HG03520 (cell line): Measurements from ENCODE around the gene TADA1.

ENCODE experiments used
- ATAC-seq: cut with Tn5 transposase; IDR thresholded peaks from one replicate; pipeline ENCODE4 v1.9.1; 2021; ENCODE audit warnings: mild to moderate bottlenecking, moderate library complexity; ENCODE audit not compliant: unreplicated experiment

The TADA1 gene, protein sequence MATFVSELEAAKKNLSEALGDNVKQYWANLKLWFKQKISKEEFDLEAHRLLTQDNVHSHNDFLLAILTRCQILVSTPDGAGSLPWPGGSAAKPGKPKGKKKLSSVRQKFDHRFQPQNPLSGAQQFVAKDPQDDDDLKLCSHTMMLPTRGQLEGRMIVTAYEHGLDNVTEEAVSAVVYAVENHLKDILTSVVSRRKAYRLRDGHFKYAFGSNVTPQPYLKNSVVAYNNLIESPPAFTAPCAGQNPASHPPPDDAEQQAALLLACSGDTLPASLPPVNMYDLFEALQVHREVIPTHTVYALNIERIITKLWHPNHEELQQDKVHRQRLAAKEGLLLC

DNA sequence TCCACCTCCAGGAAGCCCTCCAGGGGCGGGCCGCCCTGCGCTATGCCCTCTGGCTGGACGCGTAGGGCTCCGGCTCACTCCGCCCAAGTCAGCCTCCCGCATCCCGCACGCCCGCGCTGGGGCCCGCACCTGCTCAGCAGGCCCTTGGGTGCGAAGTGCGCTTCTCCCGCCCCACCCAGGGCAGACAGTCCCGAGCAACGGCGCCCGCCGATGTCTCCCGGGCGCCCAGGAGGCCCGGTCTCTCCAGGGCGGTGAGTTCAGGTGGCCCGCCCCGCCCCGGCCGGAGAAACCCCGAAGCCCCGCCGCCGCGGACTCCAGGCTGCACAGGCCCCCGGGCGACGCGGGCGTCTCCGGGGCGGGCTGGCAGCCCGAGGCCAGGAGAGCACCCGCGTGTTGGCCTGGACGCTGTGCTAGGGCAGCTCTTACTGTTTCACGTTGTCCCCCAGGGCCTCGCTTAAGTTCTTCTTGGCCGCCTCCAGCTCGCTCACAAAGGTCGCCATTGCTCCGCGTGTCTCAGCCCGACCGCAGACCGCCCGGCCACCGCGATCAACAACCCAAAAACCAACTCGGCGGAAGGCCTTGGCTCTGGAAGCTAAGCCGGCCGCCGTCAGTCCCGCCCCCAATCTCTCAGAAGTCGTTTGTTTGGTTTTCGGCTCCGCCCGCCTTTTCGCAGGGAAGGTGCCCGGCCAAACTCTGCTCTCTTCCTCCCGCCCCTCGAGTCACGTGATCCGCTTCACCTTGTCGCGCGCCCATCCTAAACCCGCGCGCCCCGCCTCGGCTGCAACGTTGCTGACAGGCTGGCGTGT, at the start of gene TADA1:
Gene TADA1, minus strand, starts transcription at position 531 of the 806 bp plus-strand sequence. Its CDS starts 31 bp downstream, at position 500.
- ATAC-seq = peak; percentile 87

DNA sequence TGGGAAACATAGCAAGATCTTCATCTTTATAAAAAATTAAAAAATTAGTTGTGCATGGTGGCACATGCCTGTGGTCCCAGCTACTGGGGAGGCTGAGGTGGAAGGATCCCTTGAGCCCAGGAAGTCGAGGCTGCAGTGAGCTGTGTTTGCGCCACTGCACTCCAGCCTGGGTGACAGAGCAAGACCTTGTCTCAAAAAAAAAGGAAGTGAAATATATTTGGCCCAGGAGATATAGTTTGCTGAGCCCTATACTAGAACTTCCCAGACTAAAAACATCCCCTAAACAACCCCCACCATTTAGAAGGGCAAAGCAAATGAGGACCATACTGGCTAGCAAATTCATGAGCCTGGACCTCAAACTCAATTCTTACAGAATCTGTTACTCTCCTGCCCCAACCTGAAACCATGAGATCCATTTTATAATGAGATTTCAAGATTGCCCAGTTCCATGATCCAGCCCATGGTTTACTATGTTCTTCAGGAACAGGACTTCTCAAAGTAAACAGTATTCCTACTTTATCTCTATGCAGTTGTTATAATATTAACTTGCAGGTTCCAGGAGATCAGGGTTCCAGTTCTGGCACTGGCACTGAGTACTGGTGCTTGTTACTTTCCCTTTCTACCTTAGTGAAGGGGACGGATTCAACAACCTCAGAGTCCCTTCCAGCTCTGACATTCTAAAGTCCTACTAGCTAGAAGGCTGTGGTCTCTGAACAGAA, 48.9 kb upstream of the TADA1 start:
- peak; percentile 74 for ATAC-seq

DNA sequence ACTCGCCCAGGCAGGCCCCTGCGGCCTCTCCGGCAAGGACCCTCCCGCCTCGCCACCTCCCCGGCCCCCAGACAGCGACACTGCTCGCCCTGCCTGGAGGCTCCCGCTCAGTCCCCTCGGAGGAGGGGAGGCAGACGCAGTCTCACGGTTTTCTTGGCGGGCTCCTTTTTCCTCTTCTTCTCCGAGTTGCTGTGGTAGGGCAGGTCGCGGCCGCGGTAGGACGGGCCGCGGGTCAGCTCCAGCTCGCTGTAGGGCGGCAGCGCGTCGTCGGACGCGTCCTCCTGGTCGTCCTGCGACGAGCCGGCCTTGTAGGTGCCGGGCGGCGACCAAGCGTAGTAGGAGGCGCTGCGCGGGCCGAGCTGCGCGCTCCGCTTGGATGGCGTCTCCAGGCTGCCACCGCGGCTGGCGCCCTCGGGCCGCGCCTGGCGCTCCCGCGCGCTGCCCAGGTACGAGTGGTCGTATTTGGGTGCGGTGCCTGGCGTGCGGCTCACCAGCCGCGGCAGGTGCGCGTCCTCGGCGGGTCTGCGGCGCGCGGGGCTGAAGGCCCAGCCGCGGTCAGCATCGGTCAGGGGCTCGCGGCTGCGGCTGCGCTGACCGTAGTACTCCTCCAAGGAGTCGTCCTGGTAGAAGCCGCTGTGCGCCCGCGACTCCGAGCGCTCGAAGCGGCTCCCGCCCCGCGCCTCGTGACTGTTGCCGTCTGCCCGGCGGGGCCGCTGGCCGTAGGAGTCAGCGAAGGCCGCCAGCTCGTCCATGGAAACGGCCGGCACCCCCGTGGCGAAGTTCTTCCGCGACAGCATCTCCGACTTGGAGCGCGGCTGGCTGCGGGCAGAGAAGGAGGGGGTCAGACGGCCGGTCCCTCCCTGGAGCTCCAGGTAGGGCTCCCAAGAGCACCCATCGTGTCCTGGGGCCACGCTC, 44.8 kb upstream of the TADA1 start:
- no peak for ATAC-seq

DNA sequence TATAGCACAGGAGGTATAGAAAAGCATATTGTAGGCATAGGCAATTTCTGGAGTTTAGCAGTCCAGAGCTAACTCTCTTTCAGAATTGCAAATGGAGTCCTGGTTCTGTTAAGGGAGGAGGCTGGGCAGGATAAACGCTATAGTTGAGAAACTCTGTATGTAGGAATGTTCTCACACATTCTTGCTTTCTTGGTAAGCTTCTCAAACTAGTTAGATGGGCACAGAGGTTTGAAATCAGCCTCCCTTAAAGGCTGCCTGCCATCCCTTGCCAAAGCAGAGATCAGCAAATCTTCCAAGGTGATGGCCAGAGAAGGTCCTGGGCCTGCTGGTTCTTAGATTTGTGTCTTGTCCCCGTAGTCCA, 42.9 kb upstream of the TADA1 start:
- ATAC-seq = no peak

DNA sequence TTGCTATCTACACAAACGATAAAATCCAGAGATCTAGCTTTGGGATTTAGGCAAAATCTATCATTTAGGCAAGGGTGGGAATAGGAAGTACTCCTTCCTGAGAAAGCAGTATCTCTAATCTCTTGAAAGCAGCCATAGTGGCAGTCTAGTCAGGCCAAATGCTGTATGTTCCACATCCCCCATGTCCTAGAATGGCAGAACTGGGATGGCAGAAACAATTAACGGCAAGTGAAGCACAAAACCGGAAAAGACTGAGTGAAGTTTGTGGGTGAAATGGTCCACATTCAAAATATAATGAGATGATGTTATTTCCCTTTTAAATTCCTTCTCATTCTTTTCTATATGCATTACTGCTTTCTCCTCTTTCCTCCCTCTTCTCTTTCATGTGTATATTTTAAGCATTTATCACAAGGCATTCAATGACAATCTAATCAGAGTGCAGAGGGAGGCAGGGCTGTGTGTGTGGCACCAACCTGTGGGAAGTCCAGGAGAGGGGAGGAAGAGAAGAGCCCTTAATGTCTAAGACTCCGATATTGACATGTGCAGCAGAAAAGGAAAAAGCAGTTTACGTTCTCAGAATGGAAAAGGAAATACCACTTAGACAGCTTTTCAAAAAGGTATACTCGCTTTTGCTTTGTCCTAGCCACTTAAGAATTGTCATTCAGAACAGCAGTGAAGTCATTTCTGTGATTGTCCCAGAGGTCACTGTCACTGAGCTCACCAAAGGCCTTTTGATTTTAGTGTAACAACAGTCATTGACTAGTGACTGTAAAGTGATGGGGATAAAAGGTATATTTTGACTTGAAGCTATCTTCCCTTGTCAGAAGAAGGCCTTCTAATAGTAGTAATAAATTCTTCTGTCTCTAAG, 42.3 kb upstream of the TADA1 start:
- ATAC-seq = no peak

DNA sequence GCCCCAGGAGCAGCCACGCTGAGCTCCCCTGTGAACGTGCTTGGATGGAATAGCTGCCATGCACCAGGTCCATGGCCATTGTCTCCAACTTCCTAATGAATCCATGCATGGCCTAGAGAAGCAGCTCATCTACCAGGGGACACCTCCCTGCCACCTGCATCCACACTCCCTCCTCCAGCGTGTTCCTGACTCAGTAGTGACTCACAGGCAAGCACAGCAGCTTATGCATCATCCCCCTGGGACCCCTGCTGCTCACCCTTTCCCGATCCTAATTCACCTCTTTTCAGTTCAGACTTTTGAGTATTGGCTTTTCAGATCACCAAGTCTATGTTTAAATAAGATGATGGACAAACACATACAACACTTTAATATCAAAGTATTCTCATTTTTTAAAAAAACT, 39.9 kb upstream of the TADA1 start:
- no peak for ATAC-seq

DNA sequence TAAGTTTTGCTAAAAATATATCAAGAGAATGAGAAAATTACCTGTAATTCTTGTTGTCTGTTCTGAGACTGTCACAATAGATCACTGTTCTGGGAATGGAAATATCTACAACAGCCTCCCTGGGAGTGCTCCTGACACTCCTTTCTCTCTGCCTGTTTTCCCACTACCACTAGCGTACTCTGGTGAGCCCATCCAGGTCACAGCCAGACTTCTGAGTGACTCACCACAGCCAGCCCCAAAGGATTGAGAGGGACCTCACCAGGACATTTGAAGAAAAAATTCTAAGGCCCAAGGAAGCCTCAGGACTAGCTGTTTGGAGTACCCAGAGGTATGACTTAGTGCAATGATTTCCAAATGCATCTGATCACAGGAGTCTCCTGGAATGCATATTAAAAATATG, 39.0 kb upstream of the TADA1 start:
- ATAC-seq = no peak

DNA sequence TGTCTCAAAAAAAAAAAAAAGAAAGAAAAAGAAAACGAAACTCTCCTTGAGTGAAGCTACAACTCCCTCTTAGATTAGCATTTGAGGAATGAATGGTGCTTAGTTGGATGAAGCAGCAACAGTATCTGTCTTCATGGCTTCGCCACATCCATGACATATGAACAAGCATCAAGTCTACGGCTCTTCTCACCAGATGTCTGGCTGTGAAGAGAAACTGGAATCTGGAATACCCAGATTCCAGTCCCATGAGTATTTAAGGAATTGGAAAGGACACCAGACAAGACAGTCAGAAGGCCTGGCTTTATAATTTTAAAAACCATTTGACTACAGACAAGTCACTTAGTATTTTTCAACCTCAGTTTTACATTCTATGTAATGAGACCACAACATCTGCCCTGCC, 38.0 kb upstream of the TADA1 start:
- ATAC-seq = no peak

DNA sequence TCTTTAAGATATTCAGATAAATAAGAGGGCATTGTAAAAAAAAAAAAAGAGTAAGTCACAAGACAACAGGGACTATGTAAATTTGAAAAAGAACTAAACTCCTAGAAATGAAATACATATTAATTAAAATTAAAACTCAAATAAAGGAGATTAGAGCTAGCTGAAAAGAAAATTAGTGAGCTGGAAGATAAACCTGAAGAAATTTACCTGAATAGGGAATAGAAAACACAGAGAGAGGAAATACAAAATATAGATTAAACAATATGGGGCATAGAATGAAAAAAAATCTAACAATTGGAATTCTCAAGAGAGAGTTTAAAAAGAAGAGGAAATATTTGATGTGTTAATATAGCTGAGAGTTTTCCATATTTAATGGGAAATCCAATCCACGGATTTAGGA, 35.6 kb upstream of the TADA1 start:
- ATAC-seq = no peak

DNA sequence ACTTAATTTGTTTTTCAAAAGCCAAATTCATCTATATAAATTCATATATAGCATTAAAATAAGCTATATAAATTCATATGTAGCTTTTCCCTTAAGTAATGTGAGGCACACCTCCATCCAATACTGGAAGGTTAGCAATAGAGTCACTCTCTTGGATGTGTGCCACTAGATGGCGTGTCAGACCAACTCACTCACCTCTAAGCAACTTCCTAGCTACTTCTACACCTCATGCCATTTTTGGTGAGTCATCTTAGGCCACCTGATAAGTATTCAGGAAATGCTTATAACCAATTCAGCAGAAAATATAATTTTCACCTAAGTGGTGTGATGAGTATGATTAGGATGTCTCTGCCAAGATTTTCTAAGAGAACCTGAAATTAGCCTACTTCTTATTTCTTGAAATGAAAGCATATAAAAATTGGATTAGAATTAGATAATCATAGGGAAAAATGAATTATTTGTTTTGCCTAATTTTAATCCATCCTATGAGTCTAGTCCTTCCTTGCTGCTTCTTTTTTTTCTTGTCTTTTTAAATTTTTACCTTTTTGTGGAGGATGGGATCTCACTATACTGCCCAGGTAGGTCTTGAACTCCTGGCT, 34.4 kb upstream of the TADA1 start:
- peak; percentile 89 for ATAC-seq

DNA sequence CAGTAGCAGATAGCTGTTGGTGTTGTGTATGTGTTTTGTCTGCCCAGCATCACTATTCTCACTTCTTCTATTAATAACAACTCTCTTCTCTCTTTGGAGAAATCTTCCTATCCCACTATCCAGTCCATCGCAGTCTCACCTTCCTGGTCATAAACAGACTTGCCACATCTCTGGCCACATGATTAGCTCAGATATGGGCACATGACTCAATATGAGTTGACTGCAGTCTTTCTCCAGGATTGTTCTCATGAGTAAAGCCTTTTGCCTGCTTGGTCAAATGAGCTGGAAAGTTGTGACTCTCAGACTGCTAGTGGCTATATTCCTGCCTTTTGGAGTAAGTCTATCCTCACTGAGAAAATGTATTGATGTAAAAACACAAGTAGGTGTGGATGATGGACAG, 32.9 kb upstream of the TADA1 start:
- ATAC-seq = no peak

DNA sequence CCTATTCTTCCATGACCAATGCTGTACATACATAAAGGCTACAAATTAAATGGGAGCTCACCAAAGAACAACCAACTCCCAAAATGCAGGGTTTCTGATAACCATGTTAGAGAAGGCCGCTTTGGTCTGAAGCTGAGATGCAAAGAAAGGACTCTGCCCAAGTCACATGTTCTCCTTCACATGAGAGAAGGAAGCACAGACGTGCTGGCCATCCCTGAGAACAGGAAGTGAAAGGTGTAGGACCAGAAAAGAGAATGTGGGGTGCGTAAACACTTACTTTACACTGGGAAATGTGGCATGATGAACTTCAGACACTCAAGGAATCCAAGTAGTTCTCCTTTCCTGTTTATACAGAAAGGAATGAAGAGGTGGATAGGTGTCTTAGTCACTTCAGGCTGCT, 31.7 kb upstream of the TADA1 start:
- peak; percentile 60 for ATAC-seq

DNA sequence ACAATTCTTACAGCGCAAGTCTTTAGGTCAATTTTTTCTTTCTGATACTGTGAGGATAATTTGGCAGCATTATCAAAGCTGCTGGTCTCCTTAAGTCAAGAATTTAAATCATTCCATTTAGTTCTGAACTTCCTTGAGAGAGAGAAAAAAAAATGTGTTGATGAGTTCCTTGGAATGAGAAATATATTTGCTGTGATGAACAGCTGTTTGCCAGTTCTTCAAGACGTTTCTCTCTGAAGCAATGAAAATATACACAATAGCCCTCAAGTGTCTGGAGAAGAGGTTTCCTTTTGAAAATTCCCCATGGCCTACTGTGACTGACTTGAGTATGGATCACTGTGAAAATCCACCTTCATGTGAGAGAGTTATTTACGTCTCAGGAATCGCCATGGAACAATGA, 31.0 kb upstream of the TADA1 start:
- no peak for ATAC-seq

DNA sequence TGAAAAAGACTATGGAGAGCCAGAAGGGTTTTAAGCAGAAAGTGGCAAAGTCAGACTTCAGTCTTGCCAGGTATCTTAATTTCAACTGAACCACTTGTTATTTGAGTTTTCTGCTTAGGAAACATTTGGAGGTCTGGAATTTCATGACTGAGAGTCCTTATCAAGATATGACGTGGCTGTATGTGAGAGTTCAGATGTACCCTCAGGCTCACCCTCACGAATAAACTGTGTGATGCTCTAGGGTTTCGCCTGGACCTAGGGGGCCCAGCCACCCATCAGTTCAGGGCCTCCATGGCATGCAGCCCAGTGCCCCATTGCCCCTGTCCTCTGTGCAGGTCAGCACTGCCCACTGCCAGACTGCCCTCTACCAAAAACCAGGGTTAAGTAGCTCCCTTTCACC, 30.6 kb upstream of the TADA1 start:
- ATAC-seq = no peak

DNA sequence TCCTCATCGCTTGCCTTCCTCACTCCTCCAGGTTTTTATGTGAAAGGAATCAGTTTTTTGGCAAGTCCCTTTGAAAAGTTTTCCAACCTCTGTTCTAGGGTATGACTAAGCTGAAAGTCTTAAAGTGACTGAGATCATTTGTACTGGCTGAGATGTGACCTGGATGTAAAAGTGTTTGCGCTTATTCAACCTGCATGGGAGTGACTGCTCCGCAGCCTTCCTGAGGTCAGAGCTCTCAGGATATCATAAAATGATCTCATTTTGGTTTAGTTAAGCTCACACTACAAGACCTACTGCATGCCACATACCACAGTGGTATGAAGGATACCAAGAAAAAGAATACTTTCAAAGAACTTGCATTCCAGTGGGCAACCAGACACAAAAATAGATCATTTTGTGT, 29.8 kb upstream of the TADA1 start:
- no peak for ATAC-seq

DNA sequence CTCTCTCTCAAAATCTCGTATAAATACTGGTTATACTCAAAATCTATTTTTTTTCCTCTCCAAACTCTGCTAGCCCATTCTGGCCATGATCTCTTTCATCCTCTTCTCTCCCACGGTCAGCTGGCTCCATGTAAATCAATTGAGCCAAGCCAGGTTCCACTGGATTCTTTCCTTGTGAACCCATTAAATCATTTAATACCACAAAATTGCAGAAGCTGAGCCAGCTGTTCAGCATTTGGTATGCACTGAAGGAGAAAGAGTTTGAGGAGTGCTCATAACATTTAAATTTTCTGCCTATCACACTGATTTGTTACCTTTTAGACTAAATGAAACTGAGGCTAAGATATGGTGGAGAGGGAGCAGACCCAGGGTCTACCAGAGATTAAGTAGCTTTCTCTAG, 29.1 kb upstream of the TADA1 start:
- ATAC-seq = no peak

DNA sequence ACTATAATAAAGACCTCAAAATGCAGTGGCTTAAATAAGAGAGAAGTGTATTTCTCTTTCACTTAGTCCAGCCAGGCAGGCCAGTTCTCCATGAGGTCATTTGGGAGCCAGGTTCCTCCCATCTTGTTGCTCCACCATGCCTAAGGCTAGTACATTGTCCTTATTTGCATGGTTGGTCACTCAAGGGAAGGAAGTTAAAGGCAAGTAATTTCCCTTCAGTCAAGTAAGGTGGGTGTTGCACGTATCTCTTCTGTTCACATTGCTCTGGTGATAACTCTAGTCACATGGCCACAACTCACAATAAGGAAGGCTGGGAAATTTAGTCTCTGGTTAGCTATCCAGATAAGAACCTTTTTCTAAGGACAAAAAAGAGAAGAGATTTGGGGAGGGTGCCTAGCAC, 27.2 kb upstream of the TADA1 start:
- ATAC-seq = no peak

DNA sequence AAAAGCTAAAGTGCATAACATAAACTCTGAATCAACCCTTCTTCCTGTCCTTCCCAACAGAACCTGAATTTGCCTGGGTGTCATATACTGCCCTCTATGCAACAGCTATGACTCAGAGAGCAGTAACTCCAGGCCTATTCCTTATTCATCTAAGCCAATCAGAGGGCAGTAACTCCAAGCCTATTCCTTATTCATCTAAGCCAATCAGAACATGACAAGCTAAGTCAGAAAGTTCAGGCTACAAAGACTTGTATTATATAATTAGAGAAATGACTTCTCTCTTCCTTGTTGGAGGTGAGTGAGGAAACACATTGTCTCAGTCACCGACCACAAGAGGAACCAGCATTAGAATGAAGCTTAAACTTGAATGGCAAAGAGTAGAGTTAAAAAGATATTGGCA, 26.2 kb upstream of the TADA1 start:
- ATAC-seq = no peak

DNA sequence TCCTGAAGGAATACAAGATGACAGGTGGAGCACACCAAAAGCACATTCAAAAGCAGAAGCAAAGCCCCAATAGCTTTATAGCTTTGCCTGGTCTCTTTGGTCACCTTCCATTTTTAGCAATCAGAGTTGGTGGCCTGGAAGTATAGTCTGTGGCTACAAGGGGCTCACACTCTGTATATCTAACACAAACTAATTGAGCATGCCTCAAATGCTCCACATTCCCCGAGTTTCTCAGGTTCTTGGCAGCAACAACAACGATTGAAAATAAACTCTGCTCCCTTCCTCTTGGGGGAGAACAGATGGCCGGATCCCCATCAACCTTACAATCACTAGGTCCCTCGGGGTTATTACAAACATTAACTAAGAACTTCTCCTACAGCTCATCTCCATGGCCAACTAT, 24.9 kb upstream of the TADA1 start:
- no peak for ATAC-seq
